GM23338 (cell line): ENCODE data around the gene SPRY2. TPM values are rescaled to one million over a fixed set of nuclear protein-coding genes. Genes with fewer than 3 reads are reported as not detected.

Experiments
- ATAC-seq: fragments of 200-7000 bp; cut with Tn5 transposase; 3 replicates; pipeline ENCODE4 v1.9.1; 2020
- DNase-seq: peaks from one replicate; pipeline ENCODE4 v3.0.0-alpha.2; 2015; ENCODE audit warnings: low spot score
- H2AFZ ChIP-seq: fragments of 200-600 bp; sonication (generic); 2 replicates; pipeline ENCODE4 v1.8.0; 2016; ENCODE audit warnings: antibody characterized with exemption, mild to moderate bottlenecking, moderate library complexity
- H3F3A ChIP-seq: fragments of 200-600 bp; sonication (generic); replicated peaks from 2 replicates; pipeline ENCODE4 v1.8.0; 2017; ENCODE audit warnings: antibody characterized with exemption, mixed run types, low read depth
- H3K27ac ChIP-seq: fragments of 200-600 bp; sonication (generic); 2 replicates; pipeline ENCODE4 v1.6.1; 2016; ENCODE audit warnings: low read depth
- H3K27me3 ChIP-seq: fragments of 200-600 bp; sonication (generic); 2 replicates; pipeline ENCODE4 v1.8.0; 2016; ENCODE audit warnings: mild to moderate bottlenecking, mixed run types, moderate library complexity; ENCODE audit not compliant: insufficient read depth
- H3K36me3 ChIP-seq: fragments of 200-600 bp; sonication (generic); 2 replicates; pipeline ENCODE4 v1.8.0; 2016; ENCODE audit warnings: mild to moderate bottlenecking; ENCODE audit not compliant: insufficient read depth
- H3K4me1 ChIP-seq: fragments of 200-600 bp; sonication (generic); 2 replicates; pipeline ENCODE4 v1.8.0; 2016; ENCODE audit warnings: mild to moderate bottlenecking, moderate library complexity; ENCODE audit not compliant: insufficient read depth
- H3K4me2 ChIP-seq: fragments of 200-600 bp; sonication (generic); 2 replicates; pipeline ENCODE4 v1.7.1; 2017; ENCODE audit warnings: mixed run types
- H3K4me3 ChIP-seq: fragments of 200-600 bp; sonication (generic); 2 replicates; pipeline ENCODE4 v1.6.1; 2016; ENCODE audit warnings: mixed run types
- H3K79me2 ChIP-seq: fragments of 200-600 bp; sonication (generic); replicated peaks from 2 replicates; pipeline ENCODE4 v1.8.0; 2017; ENCODE audit warnings: mild to moderate bottlenecking; ENCODE audit not compliant: insufficient read depth
- H3K9me2 ChIP-seq: fragments of 200-600 bp; sonication (generic); 2 replicates; pipeline ENCODE4 v1.8.0; 2017; ENCODE audit not compliant: insufficient read depth
- H4K20me1 ChIP-seq: fragments of 200-600 bp; sonication (generic); replicated peaks from 2 replicates; pipeline ENCODE4 v1.8.0; 2017; ENCODE audit warnings: mild to moderate bottlenecking; ENCODE audit not compliant: insufficient read depth
- H3K27ac Mint-ChIP-seq: 2 replicates; pipeline ENCODE4 v1.8.0; 2020; ENCODE audit warnings: inconsistent platforms, mild to moderate bottlenecking, moderate library complexity, mixed read lengths
- H3K27me3 Mint-ChIP-seq: 3 replicates; pipeline ENCODE4 v1.8.0; 2022; ENCODE audit warnings: low read depth, mild to moderate bottlenecking, moderate library complexity, mixed read lengths, inconsistent platforms; ENCODE audit not compliant: insufficient read depth, poor library complexity
- H3K36me3 Mint-ChIP-seq: 3 replicates; pipeline ENCODE4 v1.8.0; 2021; ENCODE audit warnings: low read depth, mild to moderate bottlenecking, inconsistent platforms, moderate library complexity, mixed read lengths
- H3K4me1 Mint-ChIP-seq: 3 replicates; pipeline ENCODE4 v1.8.0; 2020; ENCODE audit warnings: mild to moderate bottlenecking, inconsistent platforms, mixed read lengths
- H3K4me3 Mint-ChIP-seq: 3 replicates; pipeline ENCODE4 v1.8.0; 2021; ENCODE audit warnings: moderate library complexity, mild to moderate bottlenecking, inconsistent platforms, mixed read lengths
- H3K9me3 Mint-ChIP-seq: 3 replicates; pipeline ENCODE4 v1.8.0; 2020; ENCODE audit warnings: moderate library complexity, mild to moderate bottlenecking, inconsistent platforms, mixed read lengths
- JUNB ChIP-seq: IDR thresholded peaks from one replicate; pipeline ENCODE4 v1.6.1; 2016; ENCODE audit warnings: antibody characterized with exemption; ENCODE audit not compliant: unreplicated experiment
- NANOG ChIP-seq: IDR thresholded peaks from 2 replicates; pipeline ENCODE4 v1.6.1; 2016; ENCODE audit warnings: antibody characterized with exemption, borderline replicate concordance
- ZNF114 ChIP-seq: fragments of 250-450 bp; sonication (Bioruptor Pico); IDR thresholded peaks from 2 replicates; pipeline ENCODE4 v1.5.0; 2020; ENCODE audit warnings: mild to moderate bottlenecking, moderate library complexity
- ZNF462 ChIP-seq: fragments of 250-450 bp; sonication (Bioruptor Pico); IDR thresholded peaks from 2 replicates; pipeline ENCODE4 v1.5.0; 2020; ENCODE audit warnings: mild to moderate bottlenecking, moderate library complexity
- polyA plus RNA-seq: library from polyadenylated mRNA; unstranded; fragments of >200 nt; fragmentation: Nextera tagmentation; extraction: Ambion mirVana; gene quantifications from 2 replicates; pipeline ENCODE4 v1.2.1, GENCODE V29; 2016
- total RNA-seq: library from RNA; depleted of rRNA; stranded (reverse); fragments of >200 nt; shearing (Covaris generic); gene quantifications from 2 replicates; pipeline ENCODE4 v1.2.3, GENCODE V29; 2014
- TF ChIP-seq, protein P1 (sequence below), 2 experiments: fragments of 200-600 bp in 1 of 2; sonication (generic) in 1 of 2; conservative IDR thresholded peaks; 2 replicates each; pipeline versions ENCODE4 v1.5.1 to v1.6.1; 2016 to 2017; ENCODE audit warnings: antibody characterized with exemption in 2 of 2, low read depth in 2 of 2, mild to moderate bottlenecking in 2 of 2, moderate library complexity in 1 of 2

SPRY2 gene
- total and polyA plus RNA-seq, 2 experiments from 2014 or later: 21.5 to 39.1 TPM

DNA sequence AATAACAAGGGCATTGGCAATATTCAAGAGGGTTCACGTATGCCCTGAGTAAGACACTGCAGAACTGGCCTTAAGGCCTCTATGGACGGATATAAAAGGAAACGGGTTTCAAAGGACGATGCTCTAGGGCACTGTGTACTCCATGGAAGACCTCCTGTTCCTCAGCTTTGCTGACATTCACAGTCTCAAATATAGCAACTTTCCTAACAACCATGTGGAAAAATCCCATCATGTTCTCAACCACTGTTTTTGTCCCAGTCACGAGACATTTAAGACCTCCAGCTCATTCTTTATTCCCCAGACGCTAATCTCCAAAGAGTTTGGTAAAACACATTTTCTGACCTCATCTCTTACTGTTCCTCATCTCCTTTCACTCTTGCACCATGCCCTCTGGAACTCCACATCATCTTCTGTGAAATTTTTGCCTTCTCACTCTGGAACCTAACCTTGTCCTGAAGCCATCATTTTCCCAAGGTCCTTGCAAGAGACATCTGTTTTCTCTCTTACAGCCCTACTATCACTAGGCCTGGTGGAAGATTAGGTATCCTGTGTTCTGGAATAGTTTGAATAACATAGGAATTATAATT lies 37.6 kb downstream of the SPRY2 start (continued):
- TF ChIP-seq ZNF462 (CRISPR knock-in tag) (no peak), NANOG (no peak)
- TF ChIP-seq, protein P1, sequence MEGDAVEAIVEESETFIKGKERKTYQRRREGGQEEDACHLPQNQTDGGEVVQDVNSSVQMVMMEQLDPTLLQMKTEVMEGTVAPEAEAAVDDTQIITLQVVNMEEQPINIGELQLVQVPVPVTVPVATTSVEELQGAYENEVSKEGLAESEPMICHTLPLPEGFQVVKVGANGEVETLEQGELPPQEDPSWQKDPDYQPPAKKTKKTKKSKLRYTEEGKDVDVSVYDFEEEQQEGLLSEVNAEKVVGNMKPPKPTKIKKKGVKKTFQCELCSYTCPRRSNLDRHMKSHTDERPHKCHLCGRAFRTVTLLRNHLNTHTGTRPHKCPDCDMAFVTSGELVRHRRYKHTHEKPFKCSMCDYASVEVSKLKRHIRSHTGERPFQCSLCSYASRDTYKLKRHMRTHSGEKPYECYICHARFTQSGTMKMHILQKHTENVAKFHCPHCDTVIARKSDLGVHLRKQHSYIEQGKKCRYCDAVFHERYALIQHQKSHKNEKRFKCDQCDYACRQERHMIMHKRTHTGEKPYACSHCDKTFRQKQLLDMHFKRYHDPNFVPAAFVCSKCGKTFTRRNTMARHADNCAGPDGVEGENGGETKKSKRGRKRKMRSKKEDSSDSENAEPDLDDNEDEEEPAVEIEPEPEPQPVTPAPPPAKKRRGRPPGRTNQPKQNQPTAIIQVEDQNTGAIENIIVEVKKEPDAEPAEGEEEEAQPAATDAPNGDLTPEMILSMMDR (conservative IDR thresholded peaks at IDR 0.05; ENCODE audit: low read depth in 2 of 2): no peak

- H3K36me3 ChIP-seq: no peaks in the 10 kb centered on the region
- peaks cover 7% of the 10 kb centered on the region; the same call in 1 of the 2 replicates for H3K9me2 ChIP-seq
- Mint-ChIP-seq H3K4me1 (peaks cover 30% of the 10 kb centered on the region; the same call in 2 of the 3 replicates), H3K27ac (no peak overlapping the region), H3K36me3 (peaks cover 7% of the 10 kb centered on the region; the same call in 2 of the 3 replicates), H3K4me3 (no peak overlapping the region), H3K9me3 (no peaks in the 10 kb centered on the region), H3K27me3 (no peaks in the 10 kb centered on the region)
- H4K20me1 ChIP-seq: no peaks in the 10 kb centered on the region
- no peaks in the 10 kb centered on the region for H3K27me3 ChIP-seq
- no peak for ATAC-seq
- H3K4me3 ChIP-seq: no peak overlapping the region
- no peak for TF ChIP-seq ZNF114 (CRISPR knock-in tag)
- TF ChIP-seq, protein P1 (conservative IDR thresholded peaks at IDR 0.05; ENCODE audit: low read depth in 2 of 2): no peak
- TF ChIP-seq JUNB: no peak
- no peak overlapping the region for H3K27ac ChIP-seq
- peaks cover 11% of the 10 kb centered on the region for H3F3A ChIP-seq
- DNase-seq: no peak
- no peak overlapping the region for H3K4me2 ChIP-seq
- H3K4me1 ChIP-seq: peaks cover 25% of the 10 kb centered on the region
- no peaks in the 10 kb centered on the region for H3K79me2 ChIP-seq
- no peak overlapping the region for H2AFZ ChIP-seq
Measured at GRCh38 chr13:80299046-80299445, 41.9 kb downstream of the SPRY2 start.
